Mesenchymal stem cell (in vitro differentiated cells and primary cell): ENCODE results near the gene HOXA13.

Experiments used
- DNase-seq: peaks from one replicate; pipeline ENCODE4 v3.0.0-alpha.2; 2013
- H2AFZ ChIP-seq: one replicate; pipeline ENCODE4 v1.6.1; 2013; ENCODE audit warnings: low read depth, mild to moderate bottlenecking, control low read depth, inconsistent platforms, low read length, moderate library complexity
- H2AK5ac ChIP-seq: 2 replicates; pipeline ENCODE4 v1.6.1; 2013; ENCODE audit warnings: low read length, moderate library complexity, mild to moderate bottlenecking, inconsistent platforms; ENCODE audit not compliant: severe bottlenecking
- H2BK120ac ChIP-seq: one replicate; pipeline ENCODE4 v1.6.1; 2013; ENCODE audit warnings: low read depth, mild to moderate bottlenecking, inconsistent platforms, low read length, moderate library complexity
- H2BK12ac ChIP-seq, 2 experiments: one replicate each; pipeline ENCODE4 v1.6.1; 2013; ENCODE audit warnings: inconsistent platforms in 2 of 2, low read length in 2 of 2, mild to moderate bottlenecking in 2 of 2, moderate library complexity in 2 of 2, control low read depth in 1 of 2
- H2BK15ac ChIP-seq: one replicate; pipeline ENCODE4 v1.6.1; 2013; ENCODE audit warnings: mild to moderate bottlenecking, low read depth, inconsistent platforms; ENCODE audit not compliant: poor library complexity, severe bottlenecking
- H2BK5ac ChIP-seq: 2 replicates; pipeline ENCODE4 v1.6.1; 2013; ENCODE audit warnings: low read depth, mild to moderate bottlenecking, low read length, control low read depth, inconsistent platforms; ENCODE audit not compliant: poor library complexity, severe bottlenecking
- H3K14ac ChIP-seq, 2 experiments: one replicate each; pipeline ENCODE4 v1.6.1; 2013; ENCODE audit warnings: inconsistent platforms in 2 of 2, low read length in 2 of 2, control low read depth in 1 of 2, mild to moderate bottlenecking in 1 of 2, moderate library complexity in 1 of 2
- H3K18ac ChIP-seq, 2 experiments: one replicate each; pipeline ENCODE4 v1.6.1; 2013; ENCODE audit warnings: inconsistent platforms in 2 of 2, low read length in 2 of 2, control low read depth in 1 of 2, low read depth in 1 of 2, mild to moderate bottlenecking in 1 of 2
- H3K23ac ChIP-seq, 2 experiments: one replicate each; pipeline ENCODE4 v1.6.1; 2013; ENCODE audit warnings: inconsistent platforms in 2 of 2, low read length in 2 of 2, mild to moderate bottlenecking in 2 of 2, moderate library complexity in 2 of 2, control low read depth in 1 of 2
- H3K27ac ChIP-seq: 2 replicates; pipeline ENCODE4 v1.5.1; 2013; ENCODE audit warnings: mild to moderate bottlenecking, moderate library complexity, low read length, control low read depth, inconsistent platforms; ENCODE audit not compliant: poor library complexity, severe bottlenecking
- H3K27me3 ChIP-seq, 2 experiments: 2 replicates each; pipeline versions ENCODE4 v1.6.1 to v1.7.0; 2013; ENCODE audit warnings: low read length in 2 of 2, mild to moderate bottlenecking in 2 of 2, moderate library complexity in 2 of 2, control low read depth in 1 of 2, inconsistent platforms in 1 of 2; ENCODE audit not compliant: control insufficient read depth in 1 of 2, insufficient read depth in 1 of 2
- H3K36me3 ChIP-seq, 2 experiments: 2 replicates each; pipeline versions ENCODE4 v1.6.1 to v1.7.0; 2013; ENCODE audit warnings: low read length in 2 of 2, control low read depth in 1 of 2, inconsistent platforms in 1 of 2, low read depth in 1 of 2, mild to moderate bottlenecking in 1 of 2; ENCODE audit not compliant: insufficient read depth in 2 of 2, control insufficient read depth in 1 of 2
- H3K4ac ChIP-seq, 2 experiments: one replicate each; pipeline ENCODE4 v1.6.1; 2013; ENCODE audit warnings: inconsistent platforms in 2 of 2, low read length in 2 of 2, mild to moderate bottlenecking in 2 of 2, moderate library complexity in 2 of 2, control low read depth in 1 of 2, low read depth in 1 of 2
- H3K4me1 ChIP-seq: 2 replicates; pipeline ENCODE4 v1.6.1; 2013; ENCODE audit warnings: low read depth, low read length, control low read depth; ENCODE audit not compliant: control insufficient read depth, insufficient read depth
- H3K4me2 ChIP-seq: 2 replicates; pipeline ENCODE4 v1.6.1; 2013; ENCODE audit warnings: low read length, mild to moderate bottlenecking, inconsistent platforms; ENCODE audit not compliant: poor library complexity, severe bottlenecking
- H3K4me3 ChIP-seq, 2 experiments: 2 replicates each; pipeline versions ENCODE4 v1.5.1 to v1.7.0; 2013; ENCODE audit warnings: low read length in 2 of 2, mild to moderate bottlenecking in 2 of 2, control low read depth in 1 of 2, low read depth in 1 of 2; ENCODE audit not compliant: insufficient read depth in 1 of 2
- H3K79me1 ChIP-seq: replicated peaks from 2 replicates; pipeline ENCODE4 v1.6.1; 2013; ENCODE audit warnings: mild to moderate bottlenecking, control low read depth, low read length, inconsistent platforms; ENCODE audit not compliant: poor library complexity, severe bottlenecking
- H3K9ac ChIP-seq: 2 replicates; pipeline ENCODE4 v1.7.0; 2013; ENCODE audit warnings: mild to moderate bottlenecking, low read length, moderate library complexity
- H3K9me3 ChIP-seq: 2 replicates; pipeline ENCODE4 v1.7.0; 2013; ENCODE audit warnings: mild to moderate bottlenecking, low read length; ENCODE audit not compliant: control insufficient read depth
- H4K8ac ChIP-seq: one replicate; pipeline ENCODE4 v1.6.1; 2013; ENCODE audit warnings: inconsistent platforms, mild to moderate bottlenecking, low read length, moderate library complexity
- H4K91ac ChIP-seq: one replicate; pipeline ENCODE4 v1.6.1; 2013; ENCODE audit warnings: mild to moderate bottlenecking, low read length, inconsistent platforms
- whole genome bisulfite sequencing: methylation state at CpG from one replicate; pipeline ENCODE4 v1.1.7; 2013; ENCODE audit warnings: mixed read lengths; 5-methylcytosine and 5-hydroxymethylcytosine counted together

Gene HOXA13

DNA sequence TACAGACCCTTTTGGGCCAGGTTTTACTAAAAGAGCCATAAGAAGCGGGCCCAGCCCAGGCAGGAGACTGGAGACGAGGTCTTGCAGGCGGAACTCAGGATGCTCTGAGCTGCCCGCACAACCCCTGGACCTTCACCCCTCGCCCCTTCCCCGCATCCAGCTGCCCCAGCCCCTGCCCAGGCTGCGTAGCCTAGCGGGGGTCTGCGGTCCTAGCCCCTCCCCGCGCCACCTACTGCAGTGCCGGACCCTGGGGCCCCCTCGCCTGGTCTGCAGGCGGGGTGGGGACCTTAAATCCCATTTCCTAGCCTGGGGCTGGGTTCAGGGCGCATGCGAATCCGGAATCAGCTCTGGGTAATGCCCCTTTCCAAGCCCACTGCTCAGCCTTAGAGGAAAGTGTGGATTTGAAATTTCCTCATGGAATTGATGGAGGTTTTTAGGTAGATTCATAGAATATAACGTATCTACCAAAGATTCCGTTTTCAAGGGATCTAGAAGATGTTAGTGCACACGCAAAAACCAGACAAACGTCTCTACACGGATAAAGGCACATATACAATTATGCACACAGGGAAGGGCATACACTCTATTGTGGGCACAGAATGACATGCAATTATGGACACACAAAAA lies 47.0 kb downstream of the HOXA13 start:
- H2AK5ac ChIP-seq, result no peak overlapping the region
- H3K4me3 ChIP-seq, result peak overlapping the region in 1 of 2 experiments; percentile 82
- H4K8ac ChIP-seq, result peak overlapping the region; percentile 10
- H2BK120ac ChIP-seq, result no peak overlapping the region
- peak overlapping the region; percentile 90 for H3K9ac ChIP-seq
- peaks cover 0 to 75% of the 10 kb centered on the region in 2 experiments for H3K27me3 ChIP-seq
- H3K14ac ChIP-seq, result no peak overlapping the region
- H4K91ac ChIP-seq, result no peak overlapping the region
- peaks cover 17% of the 10 kb centered on the region for H3K4me1 ChIP-seq
- 70% methylated on average over 22 of the region's 22 CpGs for WGBS
- H2AFZ ChIP-seq, result no peak overlapping the region
- H3K27ac ChIP-seq, result no peak overlapping the region
- H3K36me3 ChIP-seq, result peaks cover 0 to 35% of the 10 kb centered on the region in 2 experiments
- H3K23ac ChIP-seq, result no peak overlapping the region
- no peak overlapping the region for H2BK15ac ChIP-seq
- peaks cover 17% of the 10 kb centered on the region for H3K79me1 ChIP-seq
- H2BK12ac ChIP-seq, result peak overlapping the region in 1 of 2 experiments; percentile 38
- no peak overlapping the region for H3K18ac ChIP-seq
- H3K9me3 ChIP-seq, result no peaks in the 10 kb centered on the region
- H2BK5ac ChIP-seq, result no peak overlapping the region
- no peak overlapping the region for H3K4ac ChIP-seq
- no peak for DNase-seq
- no peak overlapping the region for H3K4me2 ChIP-seq

DNA sequence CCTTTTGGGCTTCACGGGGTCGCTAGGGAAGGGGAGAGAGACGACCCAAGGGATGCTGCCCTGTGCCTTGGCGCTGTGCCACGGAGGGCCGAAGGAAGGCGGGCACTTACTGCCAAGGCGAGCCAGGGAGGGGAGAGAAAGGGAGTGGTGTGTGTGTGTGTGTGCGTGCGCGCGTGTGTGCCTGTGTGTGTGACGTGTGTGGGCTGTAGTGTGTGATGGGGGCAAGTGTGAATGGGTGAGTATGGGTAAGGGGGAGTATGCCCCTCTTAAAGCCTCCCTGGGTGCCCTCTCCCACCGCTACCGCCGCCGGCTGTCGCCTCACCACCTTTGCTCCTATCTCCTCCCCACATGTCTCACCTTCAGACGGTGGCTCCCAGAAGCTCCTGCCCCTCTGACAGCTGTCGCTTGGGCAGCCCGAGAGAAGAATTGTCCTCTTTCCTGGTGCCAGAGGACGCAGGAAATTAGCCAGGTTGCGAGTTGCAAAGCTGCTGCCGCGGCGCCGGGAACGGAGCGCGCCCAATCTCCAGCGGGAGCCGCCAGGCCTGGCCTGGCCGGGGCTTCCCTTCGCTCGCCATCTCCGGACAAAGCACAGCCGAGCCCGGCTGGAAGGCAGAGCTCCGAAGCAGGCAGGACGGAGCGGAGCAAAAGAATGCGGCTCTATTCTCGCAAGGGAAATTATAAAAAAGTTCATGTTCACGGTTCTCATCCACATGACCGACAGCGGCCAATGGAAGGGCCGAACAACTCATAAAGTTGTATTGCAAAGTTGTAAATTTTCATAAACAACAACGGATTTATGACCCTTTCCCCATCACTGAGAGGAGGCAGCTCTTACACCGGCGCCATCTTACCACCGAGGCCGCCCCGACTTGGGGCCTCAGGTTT lies 47.7 kb downstream of the HOXA13 start, which contains the start of gene HOXA3:
TSS of gene HOXA3 (minus strand) at position 653 of the 885 bp plus-strand sequence. CDS start 41,943 bp downstream, outside the sequence.
- Histone ChIP-seq H3K79me1 (peaks cover 18% of the 10 kb centered on the region), H3K27me3 (peaks cover 0 to 67% of the 10 kb centered on the region in 2 experiments), H4K91ac (peak within 1 kb of the TSS; percentile 43), H2AK5ac (no peak within 1 kb of the TSS), H3K9me3 (no peaks in the 10 kb centered on the region), H2BK120ac (no peak within 1 kb of the TSS), H3K18ac (peak within 1 kb of the TSS; percentile 19 to 25), H4K8ac (peak within 1 kb of the TSS; percentile 10), H3K23ac (peak within 1 kb of the TSS in 1 of 2 experiments; percentile 67), H3K14ac (no peak within 1 kb of the TSS), H3K9ac (peak within 1 kb of the TSS; percentile 90), H3K36me3 (peaks cover 0 to 35% of the 10 kb centered on the region in 2 experiments), H2BK5ac (no peak within 1 kb of the TSS), H2BK15ac (no peak within 1 kb of the TSS), H2BK12ac (peak within 1 kb of the TSS in 1 of 2 experiments; percentile 73), H3K4me1 (peaks cover 15% of the 10 kb centered on the region), H3K27ac (no peak within 1 kb of the TSS), H3K4me3 (peak within 1 kb of the TSS in 1 of 2 experiments; percentile 82), H3K4ac (no peak within 1 kb of the TSS), H3K4me2 (peak within 1 kb of the TSS; percentile 23), H2AFZ (no peak within 1 kb of the TSS)
- WGBS, result 48% methylated on average over 47 of the region's 53 CpGs
- peak; percentile 50 for DNase-seq

DNA sequence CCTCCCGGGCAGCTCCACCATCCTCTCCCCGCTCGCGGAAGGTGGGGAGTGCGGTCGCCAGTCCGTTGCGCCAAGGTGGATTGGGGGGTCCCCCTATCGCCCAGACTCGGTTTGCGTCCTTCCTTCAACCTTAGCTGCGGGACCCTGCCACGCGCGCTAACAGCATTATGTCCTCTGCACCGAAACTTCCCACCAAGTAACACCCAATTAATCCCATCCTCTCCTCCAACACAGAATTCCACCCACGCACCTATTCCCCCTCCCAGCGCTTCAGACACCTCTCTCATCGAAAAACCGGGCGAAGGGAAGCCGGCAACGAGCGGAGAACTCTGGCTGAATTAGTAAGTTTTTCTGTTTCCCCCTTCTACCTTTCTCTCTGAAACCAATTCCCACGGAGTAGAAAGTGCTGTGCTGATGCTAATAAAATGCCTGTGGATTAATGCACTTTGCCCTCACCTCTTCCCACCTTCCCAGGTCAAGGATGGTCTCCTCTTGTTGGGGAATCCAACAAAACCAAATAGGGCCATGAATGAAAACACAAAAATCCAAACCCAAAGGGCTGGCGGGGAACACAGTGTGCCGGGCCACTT lies 48.5 kb downstream of the HOXA13 start:
- DNase-seq, result no peak
- Histone ChIP-seq H3K27ac (no peak overlapping the region), H2BK15ac (no peak overlapping the region), H3K27me3 (peaks cover 0 to 67% of the 10 kb centered on the region in 2 experiments), H3K4me1 (peaks cover 13% of the 10 kb centered on the region), H2AK5ac (no peak overlapping the region), H3K4me2 (no peak overlapping the region), H2AFZ (no peak overlapping the region), H3K18ac (no peak overlapping the region), H2BK5ac (no peak overlapping the region), H3K36me3 (peaks cover 2 to 35% of the 10 kb centered on the region in 2 experiments), H3K79me1 (peaks cover 21% of the 10 kb centered on the region), H3K9ac (peak overlapping the region; percentile 90), H2BK120ac (no peak overlapping the region), H3K23ac (no peak overlapping the region), H3K14ac (no peak overlapping the region), H2BK12ac (no peak overlapping the region), H4K91ac (no peak overlapping the region), H4K8ac (no peak overlapping the region), H3K4me3 (peak overlapping the region in 1 of 2 experiments; percentile 82), H3K4ac (peak overlapping the region in 1 of 2 experiments; percentile 29), H3K9me3 (no peaks in the 10 kb centered on the region)
- WGBS, result 45% methylated on average over 23 of the region's 27 CpGs
